Midbrain (tissue), 1 donor: ENCODE measurements around the gene COPE.
"Not testable (repeated sequence)": the region's sequence is repeated elsewhere in the genome, so short reads cannot be mapped to it uniquely, and the experiment has no call there.

Source experiments
- DNase-seq: peaks from one replicate; lab custom pipeline; 2025; lab: John Stamatoyannopoulos, UW

Gene COPE

DNA sequence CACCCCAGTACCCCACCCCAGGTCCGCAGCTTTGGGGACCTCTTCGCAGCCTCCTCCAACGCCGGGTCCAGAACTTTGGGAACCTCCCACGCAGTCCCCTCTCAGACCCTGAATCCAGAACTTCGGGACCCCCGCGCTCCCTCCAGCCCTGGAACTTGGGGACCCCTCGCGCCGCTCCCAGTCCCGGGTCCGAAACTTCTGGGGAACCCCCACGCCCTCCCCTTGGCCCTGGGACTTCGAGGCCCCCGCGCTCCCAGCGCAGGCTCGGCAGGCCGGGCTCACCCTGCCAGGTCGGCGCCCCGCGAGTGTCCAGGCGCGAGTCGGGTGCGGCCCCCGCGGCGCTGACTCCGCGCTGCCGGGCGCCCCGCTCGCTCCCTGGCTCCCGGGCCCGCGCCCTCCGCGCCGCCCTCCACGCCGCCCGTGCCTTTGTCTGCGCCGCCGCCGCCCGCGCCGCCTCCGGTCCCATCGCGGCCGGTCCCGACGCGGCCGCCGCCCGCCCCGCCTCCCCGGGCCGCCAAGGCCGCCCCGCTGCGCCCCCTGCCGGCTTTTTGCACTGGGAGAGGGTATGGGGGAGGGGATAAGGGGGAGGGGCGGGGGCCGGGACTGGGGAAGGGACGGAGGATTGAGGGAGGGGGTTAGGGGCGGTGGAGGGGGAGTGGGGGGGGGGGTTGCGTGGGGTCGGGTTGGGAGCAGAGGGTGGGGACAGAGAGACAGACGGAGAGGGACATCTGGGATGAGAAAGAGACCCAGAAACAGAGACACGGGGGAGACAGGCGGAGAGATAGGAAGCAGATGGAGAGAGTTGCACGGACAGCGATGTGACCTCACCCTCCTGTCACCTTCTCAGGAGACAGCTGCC lies 21.8 kb upstream of the COPE start, which contains the start of gene HOMER3:
TSS of gene HOMER3 (minus strand) at position 449 of the 859 bp plus-strand sequence. CDS start 2,235 bp downstream, outside the sequence.
- DNase-seq: peak; percentile 80

DNA sequence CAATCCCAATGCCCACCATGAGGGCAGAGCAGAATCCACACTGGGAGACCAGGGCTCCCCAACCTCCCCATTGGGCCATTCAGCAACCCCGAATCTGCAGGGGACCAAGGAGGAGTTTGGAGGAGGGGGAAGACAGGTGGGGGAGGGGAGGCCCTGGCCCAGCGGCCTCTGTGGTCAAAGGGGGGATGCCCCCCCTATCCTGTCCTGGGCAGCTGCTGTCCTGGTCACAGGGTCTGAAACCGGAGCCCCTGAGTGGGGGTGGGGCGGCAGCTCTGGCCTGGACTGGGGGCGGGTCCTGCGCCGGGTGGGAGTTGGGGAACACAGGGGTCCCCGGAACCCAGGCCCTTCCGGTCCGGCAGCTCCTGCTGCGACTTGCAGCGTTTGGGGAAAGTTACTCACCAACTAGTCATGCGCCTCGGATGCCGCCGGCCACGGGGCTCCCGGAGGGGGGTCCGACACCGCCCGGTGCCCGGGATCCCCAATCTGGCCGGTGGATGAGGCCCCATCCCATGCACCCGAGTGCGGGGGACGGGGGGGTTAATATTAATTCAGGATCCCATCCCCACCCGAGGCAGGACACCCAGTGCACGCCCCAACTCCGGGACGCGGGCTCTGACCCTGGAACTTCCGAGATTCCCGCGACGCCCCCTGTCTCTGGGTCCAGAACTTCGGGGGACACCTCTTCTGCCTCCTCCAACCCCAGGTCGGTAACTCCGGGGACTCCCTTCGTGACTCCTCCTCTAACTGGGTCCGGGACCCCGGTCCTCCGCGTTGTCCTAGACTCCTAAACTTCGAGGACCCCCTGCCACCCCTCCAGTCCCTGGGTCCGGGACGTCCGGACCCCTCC lies 21.0 kb upstream of the COPE start:
- DNase-seq: peak; percentile 48

DNA sequence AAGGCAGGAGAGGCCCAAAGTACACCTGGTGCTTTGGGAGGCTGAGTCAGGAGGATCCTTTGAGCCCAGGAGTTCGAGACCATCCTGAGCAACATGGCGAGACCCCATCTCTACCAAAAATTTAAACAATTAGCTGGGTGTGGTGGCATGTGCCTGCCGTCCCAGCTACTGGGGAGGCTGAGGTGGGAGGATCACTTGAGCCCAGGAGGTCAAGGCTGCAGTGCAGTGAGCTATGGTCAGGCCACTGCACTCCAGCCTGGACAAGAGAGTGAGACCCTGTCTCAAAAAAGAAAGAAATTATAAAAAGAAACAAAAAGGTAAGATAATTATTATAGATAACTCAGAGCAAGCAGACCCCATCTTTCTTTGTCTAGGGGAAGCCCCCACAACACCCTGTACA lies 20.0 kb upstream of the COPE start:
- no peak for DNase-seq

DNA sequence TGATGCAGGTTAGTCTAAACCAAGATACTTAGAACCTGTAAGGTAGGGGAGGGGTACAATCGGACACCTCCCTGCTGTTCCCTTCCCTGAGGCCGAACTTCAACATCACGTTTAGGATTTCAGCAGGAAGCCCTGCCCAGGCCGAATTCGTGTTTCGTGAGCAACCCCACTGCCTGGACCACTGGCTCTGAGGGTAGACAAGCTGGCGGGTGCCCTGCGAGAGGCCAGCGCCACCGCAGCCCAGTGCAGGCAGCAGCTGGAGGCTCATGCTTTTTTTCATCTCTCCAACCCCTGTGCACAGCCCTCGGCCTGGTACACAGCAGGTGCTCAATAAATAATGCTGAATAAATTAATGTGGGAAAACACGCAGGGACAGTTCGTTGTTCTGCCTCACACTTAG lies 14.1 kb upstream of the COPE start:
- DNase-seq: no peak

DNA sequence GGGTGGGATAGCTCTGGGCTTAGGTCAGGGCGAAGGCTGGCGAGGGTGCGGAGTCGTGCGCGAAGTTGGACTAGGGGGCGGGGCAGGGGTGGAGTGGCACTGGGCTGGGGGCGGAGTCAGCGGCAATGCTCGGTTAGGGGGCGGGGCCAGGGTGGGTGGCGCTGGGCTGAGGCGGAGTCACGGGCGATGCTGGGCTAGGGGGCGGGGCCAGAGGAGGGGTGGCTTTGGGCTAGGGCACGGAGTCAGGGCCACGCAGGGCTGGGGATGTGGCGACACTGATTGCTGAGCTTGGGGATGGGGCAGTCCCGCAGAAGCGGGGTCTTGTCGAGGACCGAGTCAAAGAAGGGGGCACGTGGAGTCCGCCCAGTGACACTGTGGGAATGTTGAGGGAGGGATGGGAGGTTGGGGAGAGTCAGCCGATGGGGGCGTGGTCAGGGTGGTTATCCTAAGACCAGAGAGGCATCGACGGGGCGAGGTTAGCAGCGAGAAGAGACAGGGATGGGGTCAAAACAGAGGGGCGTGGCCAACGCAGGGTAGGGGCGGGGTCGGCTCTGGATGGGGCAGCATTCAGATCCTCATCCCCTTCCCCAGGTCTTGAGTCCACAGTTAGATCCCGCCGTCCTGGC lies 13.1 kb upstream of the COPE start:
- peak; percentile 37 for DNase-seq

DNA sequence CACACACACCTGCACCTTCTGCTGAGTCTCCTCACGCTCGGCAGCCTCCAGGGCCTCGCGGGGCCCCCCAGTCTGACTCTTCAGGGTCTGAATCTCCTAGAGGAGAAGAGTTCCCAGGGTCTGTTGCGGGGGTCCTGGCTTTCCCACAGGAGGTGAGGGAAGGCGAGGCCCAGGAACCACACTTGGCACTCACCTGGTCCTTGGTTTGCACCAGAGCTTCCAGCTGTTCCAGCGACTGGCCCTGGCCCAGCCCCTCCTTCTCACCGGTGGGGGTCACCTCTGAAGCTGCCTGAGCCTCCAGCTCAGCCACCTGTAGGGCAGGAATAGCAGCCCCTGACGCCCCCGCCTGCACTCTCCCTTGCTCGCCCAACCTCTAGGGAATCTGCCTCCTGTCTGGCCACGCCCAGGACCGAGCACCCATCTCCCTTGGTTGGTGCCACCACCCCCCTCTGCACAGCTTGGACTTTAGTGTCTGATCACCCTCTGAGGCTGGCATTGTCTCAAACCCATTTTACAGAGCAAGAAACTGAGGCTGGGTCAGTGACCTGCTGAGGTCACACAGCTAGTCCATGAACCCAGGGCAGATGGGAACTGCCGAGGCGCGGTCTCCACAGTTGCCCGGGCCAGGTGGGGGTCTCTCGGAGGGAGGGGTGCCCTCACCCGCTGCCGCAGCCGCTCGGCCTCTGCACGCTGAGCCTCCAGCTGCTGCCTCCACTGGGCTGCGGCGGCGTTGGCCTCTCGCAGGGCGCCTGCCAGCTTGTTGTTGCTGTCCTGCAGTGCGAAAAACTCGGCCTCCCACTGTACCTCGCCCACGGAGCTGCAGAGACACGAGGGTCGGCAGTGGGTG lies 12.4 kb upstream of the COPE start:
- DNase-seq: no peak

DNA sequence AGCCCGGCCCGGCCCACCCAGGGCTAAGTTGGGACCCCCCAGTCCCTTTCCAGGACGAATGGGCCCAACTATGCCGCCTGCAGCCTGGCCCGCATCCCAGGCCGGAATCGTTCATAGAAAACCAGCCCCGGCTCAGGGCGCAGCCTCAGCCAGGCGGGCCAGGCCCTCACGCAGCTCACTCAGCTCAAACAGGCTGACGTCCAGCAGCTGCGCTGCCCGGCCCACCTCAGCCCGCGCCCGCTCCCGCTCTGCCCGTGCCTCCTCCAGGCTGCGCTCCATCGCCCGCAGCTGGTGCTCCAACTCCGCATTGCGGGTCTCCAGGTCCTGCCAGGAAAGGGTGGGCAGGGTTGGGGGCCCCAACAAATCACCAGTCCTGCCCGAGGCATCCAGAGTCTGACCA lies 10.1 kb upstream of the COPE start:
- no peak for DNase-seq

DNA sequence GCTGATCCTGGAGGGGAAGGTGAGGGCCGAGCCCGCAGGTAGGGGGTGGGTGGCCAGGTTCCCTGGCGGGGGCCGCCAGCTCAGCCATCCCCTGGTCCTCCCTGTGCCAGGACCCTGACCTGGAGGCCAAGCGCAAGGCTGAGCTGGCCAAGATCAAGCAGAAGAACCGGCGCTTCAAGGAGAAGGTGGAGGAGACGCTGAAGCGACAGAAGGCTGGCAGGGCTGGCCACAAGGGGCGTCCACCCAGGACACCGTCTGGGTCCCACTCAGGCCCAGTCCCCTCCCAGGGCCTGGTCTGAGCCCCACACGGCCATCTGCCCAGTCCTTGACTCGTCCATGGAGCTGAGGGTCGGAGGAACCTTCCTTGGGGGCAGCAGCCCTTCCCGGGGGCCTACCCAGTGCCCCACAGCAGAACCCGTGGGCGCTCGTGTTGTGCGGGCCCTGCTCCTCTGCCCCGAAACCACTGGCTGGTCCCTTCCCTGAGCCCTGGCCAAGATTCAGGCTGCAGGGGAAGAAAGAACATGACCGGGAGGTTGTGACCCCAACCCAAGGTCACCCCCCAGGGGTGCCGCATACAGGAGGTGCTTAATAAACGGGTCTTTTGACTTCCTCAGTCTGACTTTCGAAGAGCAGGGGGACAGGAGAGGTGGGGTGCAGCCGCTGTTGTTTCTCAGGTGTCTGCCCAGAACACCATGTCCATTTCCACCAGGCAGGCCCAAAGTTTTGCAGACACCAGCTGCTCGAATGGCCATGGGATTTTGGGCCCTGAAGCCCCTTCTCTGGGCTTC lies 9.0 kb upstream of the COPE start:
- no peak for DNase-seq

DNA sequence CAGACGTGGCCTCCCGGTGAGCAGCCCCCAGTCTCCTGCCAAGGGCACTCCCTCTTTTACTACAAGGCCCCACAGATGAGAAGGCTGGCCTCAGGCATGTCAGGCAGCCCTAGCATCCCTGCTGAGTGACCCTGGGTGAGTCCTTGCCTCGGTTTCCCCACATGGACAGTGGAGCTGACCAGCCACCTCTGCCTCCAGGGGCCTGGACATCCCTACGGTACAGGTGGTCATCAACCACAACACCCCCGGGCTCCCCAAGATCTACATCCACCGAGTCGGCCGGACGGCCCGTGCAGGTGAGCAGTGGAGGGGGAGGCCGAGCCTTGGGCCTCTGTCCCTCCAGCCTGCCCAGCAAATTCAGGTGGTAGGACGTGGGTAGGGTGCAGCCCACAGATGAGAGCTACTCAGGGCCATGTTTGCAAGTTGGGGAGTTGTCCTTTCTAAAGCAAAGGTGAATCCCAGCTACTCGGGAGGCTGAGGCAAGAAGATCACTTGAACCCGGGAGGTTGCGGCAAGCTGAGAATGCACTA lies 5.6 kb upstream of the COPE start:
- no peak for DNase-seq

DNA sequence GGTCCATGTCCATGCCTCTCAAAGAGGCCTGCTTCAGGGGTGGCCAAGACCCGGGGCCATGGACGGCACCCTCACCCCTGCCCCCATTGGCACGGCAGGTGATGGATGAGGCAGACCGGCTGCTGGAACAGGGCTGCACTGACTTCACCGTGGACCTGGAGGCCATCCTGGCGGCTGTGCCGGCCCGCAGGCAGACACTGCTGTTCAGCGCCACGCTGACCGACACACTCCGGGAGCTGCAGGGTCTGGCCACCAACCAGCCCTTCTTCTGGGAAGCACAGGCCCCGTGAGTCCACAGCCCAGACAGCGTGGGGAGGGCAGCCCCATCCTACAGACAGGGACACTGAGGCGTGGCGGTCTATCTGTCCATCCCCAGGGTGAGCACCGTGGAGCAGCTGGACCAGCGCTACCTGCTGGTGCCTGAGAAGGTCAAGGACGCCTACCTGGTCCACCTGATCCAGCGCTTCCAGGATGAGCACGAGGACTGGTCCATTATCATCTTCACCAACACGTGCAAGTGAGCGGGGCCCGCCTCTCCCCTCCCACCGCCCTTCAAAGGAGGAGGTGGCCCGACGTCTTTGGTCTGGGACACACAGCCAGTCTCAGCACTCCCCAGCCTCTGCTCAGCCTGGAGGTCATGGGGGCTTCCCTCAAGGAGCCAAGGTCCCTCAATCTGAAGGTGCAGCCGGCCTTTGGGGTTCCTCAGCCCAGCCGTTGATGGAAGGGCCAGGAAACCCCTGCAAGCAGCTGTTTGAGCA lies 3.2 kb upstream of the COPE start:
- no peak for DNase-seq

DNA sequence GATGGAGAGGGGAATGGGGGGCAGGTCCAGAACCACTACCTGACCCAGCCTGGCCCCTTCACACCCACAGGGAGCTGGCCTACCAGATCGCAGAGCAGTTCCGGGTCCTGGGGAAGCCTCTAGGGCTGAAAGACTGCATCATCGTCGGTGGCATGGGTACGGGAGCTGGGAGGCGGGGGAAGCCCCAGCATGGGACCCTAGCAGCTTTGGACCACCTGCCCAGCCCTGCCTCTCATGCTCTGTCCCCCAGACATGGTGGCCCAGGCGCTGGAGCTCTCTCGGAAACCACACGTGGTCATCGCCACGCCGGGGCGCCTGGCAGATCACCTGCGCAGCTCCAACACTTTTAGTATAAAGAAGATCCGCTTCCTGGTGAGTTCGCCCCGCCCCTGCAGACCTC lies 2.4 kb upstream of the COPE start:
- no peak for DNase-seq

DNA sequence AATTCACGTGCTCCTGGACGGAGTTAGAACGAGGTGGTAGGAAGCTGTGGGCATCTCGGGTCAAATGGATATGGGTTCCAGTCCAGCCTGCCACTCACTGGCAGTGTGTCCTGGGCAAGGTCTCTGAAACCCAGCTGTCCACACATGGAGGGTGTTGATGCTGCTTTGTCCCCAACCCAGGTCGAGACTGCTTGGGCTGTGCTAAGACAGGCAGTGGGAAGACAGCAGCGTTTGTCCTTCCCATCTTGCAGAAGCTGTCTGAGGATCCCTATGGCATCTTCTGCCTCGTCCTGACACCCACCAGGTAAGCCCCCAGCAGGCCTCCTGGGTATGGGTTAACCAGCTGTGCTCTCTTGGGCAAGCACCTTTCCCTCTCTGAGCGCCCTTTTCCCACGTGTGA lies 1.2 kb upstream of the COPE start:
- no peak for DNase-seq

DNA sequence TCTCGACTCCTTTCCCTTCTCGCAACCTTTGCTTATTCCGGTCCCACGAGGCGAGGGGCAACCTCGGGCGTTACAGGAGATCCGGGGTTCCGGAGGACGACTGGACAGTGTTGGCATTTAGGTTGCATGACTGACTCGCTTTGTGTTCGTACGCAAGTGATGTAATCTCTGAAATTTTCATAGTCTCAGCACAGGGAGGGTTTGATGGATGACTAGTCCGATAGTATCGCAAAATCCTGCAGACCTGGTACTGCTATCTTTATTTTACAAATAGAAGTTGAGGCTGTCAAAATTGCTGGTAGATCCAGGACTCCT lies 670 bp upstream of the COPE start:
- no peak for DNase-seq

DNA sequence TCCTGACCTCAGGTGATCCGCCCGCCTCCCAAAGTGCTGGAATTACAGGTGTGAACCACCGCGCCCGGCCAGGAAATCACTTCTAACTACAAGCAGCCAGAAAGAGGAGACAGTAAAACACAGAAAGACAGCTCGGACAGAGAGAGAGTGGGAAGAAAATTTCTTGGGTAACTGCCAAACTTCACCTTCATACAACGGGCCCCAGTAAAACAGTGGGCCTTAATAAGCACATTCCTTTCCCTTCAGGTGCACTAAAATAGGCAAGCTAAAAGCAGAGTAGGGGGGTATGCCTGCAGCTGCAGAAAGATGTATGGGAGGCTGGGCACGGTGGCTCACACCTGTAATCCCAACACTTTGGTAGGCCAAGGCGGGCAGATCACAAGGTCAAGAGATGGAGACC lies 1.6 kb downstream of the COPE start:
- DNase-seq: not testable (repeated sequence)

DNA sequence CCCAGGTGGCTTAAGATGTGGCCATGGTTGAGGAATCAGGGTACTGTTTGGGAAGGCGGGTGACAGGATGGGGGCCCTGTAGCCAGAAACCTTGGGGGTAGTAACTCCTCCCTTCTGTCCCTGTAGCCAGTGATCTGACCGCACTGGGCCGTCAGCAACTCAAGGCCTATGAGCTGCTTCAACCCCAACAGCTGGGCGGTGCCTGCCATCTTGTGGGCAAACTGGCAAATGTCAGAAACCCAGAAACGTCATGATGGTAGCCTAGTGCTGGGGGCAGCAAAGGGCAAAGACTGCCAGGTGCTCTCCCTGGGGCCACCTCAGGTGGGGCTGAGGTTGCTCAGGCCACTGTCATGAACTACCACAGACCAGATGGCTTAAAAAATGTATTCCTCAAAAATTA lies 3.5 kb downstream of the COPE start:
- DNase-seq: peak; percentile 81

DNA sequence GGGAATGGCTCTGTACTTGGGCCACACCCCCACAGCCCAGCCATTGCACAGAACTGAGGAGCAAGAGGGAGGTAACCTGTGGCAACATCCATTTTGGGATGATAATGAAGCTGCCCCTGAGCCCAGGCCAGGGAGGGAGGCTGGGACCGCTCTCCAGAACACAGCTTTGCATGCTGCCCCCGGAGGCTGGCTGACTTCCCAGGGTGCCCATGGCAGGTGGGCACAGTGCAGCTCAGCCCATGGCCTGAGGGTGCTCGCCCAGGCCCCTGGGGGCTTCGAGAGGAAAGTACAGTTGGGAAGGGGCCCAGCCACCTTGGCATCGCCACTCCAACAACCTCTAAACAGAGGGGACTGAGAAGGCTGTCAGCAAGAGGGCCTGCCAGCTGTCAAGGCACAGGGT lies 5.7 kb downstream of the COPE start:
- DNase-seq: no peak

DNA sequence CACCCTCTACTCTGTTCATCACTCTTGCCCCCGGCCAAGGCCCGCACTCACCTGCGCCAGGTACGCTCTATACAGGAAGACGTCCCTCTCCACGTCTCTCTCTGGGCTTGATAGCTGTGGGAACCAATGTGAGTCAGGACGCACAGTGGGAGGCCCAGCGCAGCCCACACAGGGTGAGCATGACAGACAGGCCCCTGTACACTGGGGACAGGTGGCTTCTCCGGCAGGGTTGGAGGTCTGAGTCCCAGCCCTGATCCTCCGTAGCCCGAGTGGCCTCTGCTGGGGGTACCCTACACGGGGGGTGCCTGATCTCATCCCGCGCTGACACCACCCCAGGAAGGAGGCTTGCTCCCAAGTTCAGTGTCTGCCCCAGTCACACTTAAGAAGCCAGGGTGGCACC lies 6.3 kb downstream of the COPE start:
- DNase-seq: no peak

DNA sequence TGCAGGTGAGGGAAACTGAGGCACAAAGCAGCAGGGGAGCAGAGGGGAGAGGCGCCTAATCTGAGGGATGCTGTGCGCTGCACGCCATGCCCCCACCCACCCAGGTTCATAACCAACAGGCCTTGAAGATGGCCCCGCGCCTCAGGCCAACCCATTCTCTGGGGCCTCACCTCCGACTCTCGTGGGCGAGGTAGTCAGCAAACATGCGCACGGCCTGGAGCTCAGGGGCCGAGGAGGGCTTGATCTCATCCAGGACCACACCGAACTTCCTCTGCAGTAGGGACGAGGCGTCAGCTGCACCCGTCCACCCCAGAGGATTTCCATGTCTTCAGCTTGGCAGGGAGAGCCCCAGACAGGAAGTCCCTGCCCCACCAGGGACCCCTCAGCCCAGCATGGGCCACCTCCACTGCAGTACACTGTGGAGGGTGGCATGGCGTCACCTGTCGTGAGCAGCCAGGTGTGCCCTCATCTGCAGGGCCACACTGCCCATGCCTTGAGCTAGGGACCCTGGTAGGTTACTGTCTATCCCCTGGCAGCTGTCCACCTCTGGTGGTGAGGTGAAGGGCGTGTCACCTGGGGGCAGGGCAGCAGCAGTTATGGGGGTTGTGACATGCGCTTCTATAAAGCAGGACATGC lies 8.3 kb downstream of the COPE start:
- DNase-seq: no peak

DNA sequence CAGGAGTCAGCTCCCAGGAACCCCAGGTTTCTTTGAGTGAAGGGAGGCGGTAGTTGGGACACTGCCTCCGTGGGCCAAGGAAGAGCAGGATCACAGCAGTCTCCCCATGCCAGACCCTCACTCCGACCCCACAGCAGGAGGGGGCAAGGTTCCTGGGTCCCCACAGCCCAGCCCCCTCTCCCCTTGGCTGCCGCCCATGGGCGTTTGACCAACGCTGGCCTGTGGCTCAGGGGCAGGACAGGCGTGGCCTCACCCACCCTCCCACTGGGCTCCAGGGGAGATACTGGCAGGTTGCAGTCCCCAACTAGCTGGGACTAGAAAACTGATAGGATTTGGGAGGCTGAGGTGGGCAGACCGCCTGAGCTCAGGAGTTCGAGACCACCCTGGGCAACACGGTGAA lies 9.2 kb downstream of the COPE start:
- DNase-seq: no peak
